Right atrium auricular region (tissue), 2 donors: ENCODE data around the gene PCGF1. TPM values are rescaled to one million over a fixed set of nuclear protein-coding genes. Genes with fewer than 3 reads are reported as not detected.

Source experiments
- DNase-seq: peaks from one replicate; pipeline ENCODE4 v3.0.0-alpha.2; 2019; ENCODE audit warnings: low spot score
- H3K27ac ChIP-seq, 2 donors: fragments of 200-600 bp; sonication (generic); 1 replicate in 1 of 2; 2 replicates in 1 of 2; pipeline ENCODE4 v1.5.1; 2016 to 2019
- H3K27me3 ChIP-seq, 2 donors: fragments of 200-600 bp; sonication (generic); one replicate each; pipeline versions ENCODE4 v1.5.1 to v1.6.0; 2017 to 2019
- H3K36me3 ChIP-seq: fragments of 200-600 bp; sonication (generic); one replicate; pipeline ENCODE4 v1.5.1; 2016
- H3K4me1 ChIP-seq, 2 donors: fragments of 200-600 bp; sonication (generic); one replicate each; pipeline versions ENCODE4 v1.5.1 to v1.6.0; 2017 to 2019
- H3K4me3 ChIP-seq, 2 donors: fragments of 200-600 bp; sonication (generic); 1 replicate in 1 of 2; 2 replicates in 1 of 2; pipeline ENCODE4 v1.5.1; 2017 to 2019; ENCODE audit warnings: mild to moderate bottlenecking in 1 of 2, moderate library complexity in 1 of 2
- H3K9me3 ChIP-seq, 2 donors: fragments of 200-600 bp; sonication (generic); one replicate each; pipeline ENCODE4 v1.5.1; 2019
- CTCF ChIP-seq, 2 donors: fragments of 200-600 bp; sonication (generic); IDR thresholded peaks; one replicate each; pipeline ENCODE4 v1.5.1; 2019; ENCODE audit warnings: antibody characterized with exemption in 2 of 2
- total RNA-seq, 2 donors: library from RNA; depleted of rRNA; stranded (reverse); fragments of >200 nt; gene quantifications; one replicate each; pipeline ENCODE4 v1.1.0, GENCODE V29; 2016

Gene PCGF1
- total RNA-seq, 2 donors from 2014 or later: 15.2 to 19.0 TPM

DNA sequence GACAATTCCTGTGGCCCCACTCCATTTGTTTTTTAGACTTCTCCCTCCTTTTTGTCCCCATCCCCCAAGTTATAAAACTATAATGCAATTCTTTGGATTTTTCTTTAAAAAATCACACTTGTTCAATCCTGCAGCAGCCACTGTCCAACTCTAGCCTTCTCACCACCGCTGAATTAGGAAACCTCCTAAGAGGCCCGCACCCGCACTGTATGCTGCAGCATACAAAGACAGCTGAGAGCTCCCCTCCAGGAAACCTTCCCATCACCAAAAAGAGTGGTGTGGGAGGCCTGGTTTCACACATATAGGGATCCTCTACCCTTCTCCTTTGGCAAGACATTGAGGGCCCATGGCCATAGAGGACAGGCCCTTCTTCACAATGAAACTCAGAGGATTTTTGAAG lies 2.9 kb downstream of the PCGF1 start:
- Histone ChIP-seq H3K27me3 (peaks cover 2 to 3% of the 10 kb centered on the region in 2 donors), H3K9me3 (no peaks in the 10 kb centered on the region), H3K36me3 (peaks cover 14% of the 10 kb centered on the region), H3K4me1 (peaks cover 0 to 67% of the 10 kb centered on the region in 2 donors), H3K4me3 (no peak overlapping the region), H3K27ac (peak overlapping the region in 1 of 2 donors; percentile 84)
- DNase-seq: no peak
- no peak for TF ChIP-seq CTCF (IDR thresholded peaks at IDR 0.05)

DNA sequence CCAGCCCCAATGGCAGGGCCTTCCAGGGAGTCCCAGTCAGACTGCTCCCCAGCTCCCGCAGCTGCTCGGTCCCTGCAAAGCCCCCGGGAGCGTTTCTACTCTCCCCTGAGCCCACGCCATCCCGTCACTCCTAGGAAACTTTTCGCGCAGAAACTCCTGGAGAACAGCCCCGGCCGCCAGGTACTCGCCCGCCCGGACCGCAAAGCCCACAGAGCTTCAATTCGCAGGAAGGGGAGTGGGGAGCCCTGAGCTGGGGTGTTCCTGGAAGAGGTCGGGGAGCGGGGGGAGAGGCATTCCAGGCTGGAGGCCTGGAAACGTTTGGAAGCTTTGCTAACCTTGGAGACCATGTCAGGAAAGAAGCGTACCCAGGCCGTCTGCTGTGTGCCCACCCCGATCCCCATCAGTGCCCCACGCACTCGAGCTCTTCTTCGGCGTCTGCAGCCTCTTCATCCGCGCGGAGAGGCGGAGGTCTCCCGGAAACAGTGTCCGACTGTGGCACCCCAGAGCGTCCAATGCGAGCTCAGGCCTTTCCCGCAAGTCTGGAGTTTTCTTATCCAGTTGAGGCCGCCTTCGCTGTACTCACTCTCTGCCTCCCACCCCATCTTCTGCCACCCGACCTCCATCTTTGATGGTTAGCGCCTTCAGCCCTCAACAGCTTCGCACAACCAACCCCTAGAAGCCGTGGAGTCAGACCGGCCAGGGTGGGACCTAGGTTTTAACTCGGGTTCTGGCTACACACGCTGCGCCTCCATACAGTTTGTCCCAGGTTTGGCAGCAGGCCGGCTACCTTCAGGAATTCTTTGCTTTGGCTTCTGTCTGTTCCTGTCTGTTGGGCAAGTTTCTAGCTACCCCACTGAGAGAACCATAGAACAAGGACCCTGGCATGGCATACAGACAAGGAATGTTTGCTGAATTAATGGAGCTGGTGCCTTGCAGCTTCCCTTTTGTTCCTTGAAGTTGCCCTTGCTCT lies 3.7 kb downstream of the PCGF1 start:
- Histone ChIP-seq H3K27me3 (peaks cover 8 to 9% of the 10 kb centered on the region in 2 donors), H3K4me3 (peak overlapping the region; percentile 44 to 62), H3K9me3 (no peaks in the 10 kb centered on the region), H3K4me1 (peaks cover 0 to 75% of the 10 kb centered on the region in 2 donors), H3K36me3 (peaks cover 14% of the 10 kb centered on the region), H3K27ac (peak overlapping the region; percentile 77 to 84)
- TF ChIP-seq CTCF (IDR thresholded peaks at IDR 0.05): no peak
- DNase-seq: no peak

GRCh38 chr2:74502720-74503505 lies 4.6 kb downstream of the PCGF1 start:
- peaks cover 14 to 17% of the 10 kb centered on the region in 2 donors for H3K27me3 ChIP-seq
- peaks cover 14% of the 10 kb centered on the region for H3K36me3 ChIP-seq
- H3K27ac ChIP-seq: peak overlapping the region; percentile 77 to 84
- peak overlapping the region; percentile 44 to 62 for H3K4me3 ChIP-seq
- H3K4me1 ChIP-seq: peaks cover 0 to 78% of the 10 kb centered on the region in 2 donors
- peak; percentile 96 for DNase-seq
- H3K9me3 ChIP-seq: no peaks in the 10 kb centered on the region
- TF ChIP-seq CTCF (IDR thresholded peaks at IDR 0.05): peak in 1 of 2 donors; percentile 52

DNA sequence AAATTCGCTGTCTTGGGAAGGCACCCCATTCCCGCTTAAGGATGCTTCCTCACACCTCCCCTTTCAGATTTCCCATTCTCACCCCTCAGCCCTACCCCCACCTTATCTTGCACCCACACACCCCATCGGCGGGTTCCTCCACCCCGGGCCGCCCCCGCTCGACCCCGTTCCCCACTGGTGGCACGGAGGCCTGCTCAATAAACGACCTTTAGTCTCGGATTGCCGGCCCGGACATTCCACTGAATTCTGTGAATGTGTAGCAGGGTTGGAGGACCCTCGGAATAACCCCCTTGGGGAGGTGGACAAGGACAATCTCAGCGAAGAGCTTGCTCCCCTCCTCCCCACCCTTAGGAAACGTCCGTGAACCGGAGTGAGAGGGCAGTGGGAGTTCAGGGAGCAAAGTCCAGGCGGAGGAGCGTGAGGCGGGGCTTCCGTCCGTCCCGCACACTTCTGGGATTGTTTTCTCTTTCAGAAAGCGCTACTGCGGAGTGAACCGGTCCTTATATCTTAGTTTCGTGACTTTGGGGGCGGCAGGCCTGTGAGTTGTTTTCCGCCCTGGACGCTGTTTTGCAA lies 5.3 kb downstream of the PCGF1 start:
- TF ChIP-seq CTCF (IDR thresholded peaks at IDR 0.05): no peak
- H3K27me3 ChIP-seq: peaks cover 18 to 21% of the 10 kb centered on the region in 2 donors
- DNase-seq: no peak
- H3K27ac ChIP-seq: peak overlapping the region in 1 of 2 donors; percentile 84
- peak overlapping the region; percentile 44 to 62 for H3K4me3 ChIP-seq
- no peaks in the 10 kb centered on the region for H3K9me3 ChIP-seq
- peaks cover 14% of the 10 kb centered on the region for H3K36me3 ChIP-seq
- H3K4me1 ChIP-seq: peaks cover 0 to 82% of the 10 kb centered on the region in 2 donors

- H3K27me3 ChIP-seq: peaks cover 18 to 21% of the 10 kb centered on the region in 2 donors
Measured at GRCh38 chr2:74501335-74502071, 6.0 kb downstream of the PCGF1 start.

More at GRCh38 chr2:74501335-74502071, 6.0 kb downstream of the PCGF1 start:
- Histone ChIP-seq H3K9me3 (no peaks in the 10 kb centered on the region), H3K4me1 (peaks cover 0 to 77% of the 10 kb centered on the region in 2 donors), H3K36me3 (peaks cover 14% of the 10 kb centered on the region), H3K27ac (no peak overlapping the region), H3K4me3 (peak overlapping the region in 1 of 2 donors; percentile 62)
- no peak for TF ChIP-seq CTCF (IDR thresholded peaks at IDR 0.05)
- no peak for DNase-seq
